LHCN-M2 (cell line): ENCODE measurements around the gene GINS2. TPM values are rescaled to one million over a fixed set of nuclear protein-coding genes. Genes with fewer than 3 reads are reported as not detected.

ENCODE experiments used
- DNase-seq: peaks from one replicate; pipeline ENCODE4 v3.0.0-alpha.2; 2012; ENCODE audit warnings: low read depth
- total RNA-seq: library from RNA; depleted of rRNA; stranded (reverse); fragments of >200 nt; gene quantifications from 2 replicates; pipeline ENCODE4 v1.2.3, GENCODE V29; 2014

Gene GINS2
- total RNA-seq, 1 experiment from 2014 or later: 33.1 TPM

DNA sequence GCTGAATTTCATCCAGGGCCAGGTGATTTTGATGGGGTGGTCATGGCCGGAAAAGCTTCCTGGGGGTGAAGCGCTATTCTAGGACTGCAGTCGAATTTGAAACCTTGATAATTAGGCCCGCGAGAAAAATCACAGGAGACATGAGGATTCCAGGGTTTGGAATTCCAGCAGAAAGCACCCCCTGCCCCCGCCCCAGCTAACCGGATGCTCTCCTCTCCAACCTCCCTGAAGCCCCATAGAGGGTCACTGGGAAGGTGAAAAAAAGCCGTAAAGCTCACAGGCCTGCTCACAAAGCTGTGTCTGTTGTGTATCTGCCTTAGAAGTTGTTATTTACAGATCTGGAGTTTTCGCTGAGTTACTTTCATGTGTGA, 1.2 kb upstream of the GINS2 start:
- DNase-seq: no peak

DNA sequence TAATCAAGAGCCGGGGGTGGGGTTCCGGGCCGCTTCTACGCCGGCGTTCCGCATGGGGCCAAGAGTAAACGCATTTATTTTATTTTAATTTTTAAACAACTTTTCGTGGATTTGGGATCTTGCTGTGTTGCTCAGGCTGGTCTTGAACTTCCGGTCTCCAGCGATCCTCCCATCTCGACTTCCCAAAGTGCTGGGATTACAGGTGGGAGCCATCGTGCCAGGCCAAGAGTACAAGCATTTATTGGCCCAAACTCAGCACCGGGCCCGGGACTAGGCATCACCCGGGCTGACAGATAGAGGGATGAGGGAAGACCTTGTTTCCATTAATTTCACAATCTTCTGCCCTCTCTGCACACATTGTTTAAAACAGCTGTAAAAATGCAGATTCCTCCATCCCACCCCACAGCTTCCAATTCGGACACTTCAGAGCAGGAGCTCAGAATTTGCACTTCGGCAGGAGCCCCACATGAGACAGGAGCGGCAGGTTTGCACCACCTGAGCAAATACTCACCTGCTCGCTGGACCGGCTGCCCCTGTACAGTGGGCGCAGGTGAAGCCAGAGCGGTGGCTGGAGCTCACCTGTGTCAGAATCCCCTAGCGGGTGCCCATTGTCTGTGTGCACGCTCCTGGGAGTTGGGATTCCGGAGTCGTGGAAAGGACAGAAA, 663 bp upstream of the GINS2 start:
- no peak for DNase-seq

DNA sequence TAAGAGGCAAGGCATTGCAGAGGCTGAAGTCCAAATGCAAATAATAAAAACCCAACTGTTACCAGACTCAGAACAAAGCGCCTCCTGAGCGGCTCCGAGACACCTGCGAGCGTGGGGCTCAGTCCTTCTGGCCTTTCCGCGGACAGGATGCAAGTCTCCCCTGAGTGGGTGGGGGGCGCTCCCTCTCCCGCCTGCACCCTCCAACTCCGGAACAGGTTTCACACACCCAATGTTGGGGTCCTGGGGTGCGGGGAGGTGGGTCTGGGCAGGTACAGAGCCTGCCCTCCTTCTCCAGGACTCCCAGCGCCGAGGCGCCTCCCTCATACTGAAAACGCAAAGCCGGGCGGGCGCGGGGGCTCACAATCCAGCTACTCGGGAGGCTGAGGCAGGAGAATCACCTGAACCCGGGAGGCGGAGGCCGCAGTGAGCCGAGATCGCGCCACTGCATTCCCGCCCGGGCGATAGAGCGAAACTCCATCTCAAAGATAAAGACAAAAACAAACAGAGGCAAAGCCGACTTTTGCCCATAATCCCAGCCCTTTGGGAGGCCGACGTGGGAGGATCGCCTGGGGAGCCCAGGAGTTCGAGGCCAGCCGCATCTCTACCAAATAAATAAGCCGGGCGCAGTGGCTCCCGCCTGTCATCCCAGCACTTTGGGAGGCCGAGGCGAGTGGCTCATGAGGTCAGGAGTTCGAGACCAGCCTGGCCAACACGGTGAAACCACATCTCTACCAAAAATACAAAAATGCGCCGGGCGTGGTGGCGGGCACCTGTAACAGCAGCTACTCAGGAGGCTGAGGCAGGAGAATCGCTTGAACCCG, 893 bp downstream of the GINS2 start:
- DNase-seq: no peak

DNA sequence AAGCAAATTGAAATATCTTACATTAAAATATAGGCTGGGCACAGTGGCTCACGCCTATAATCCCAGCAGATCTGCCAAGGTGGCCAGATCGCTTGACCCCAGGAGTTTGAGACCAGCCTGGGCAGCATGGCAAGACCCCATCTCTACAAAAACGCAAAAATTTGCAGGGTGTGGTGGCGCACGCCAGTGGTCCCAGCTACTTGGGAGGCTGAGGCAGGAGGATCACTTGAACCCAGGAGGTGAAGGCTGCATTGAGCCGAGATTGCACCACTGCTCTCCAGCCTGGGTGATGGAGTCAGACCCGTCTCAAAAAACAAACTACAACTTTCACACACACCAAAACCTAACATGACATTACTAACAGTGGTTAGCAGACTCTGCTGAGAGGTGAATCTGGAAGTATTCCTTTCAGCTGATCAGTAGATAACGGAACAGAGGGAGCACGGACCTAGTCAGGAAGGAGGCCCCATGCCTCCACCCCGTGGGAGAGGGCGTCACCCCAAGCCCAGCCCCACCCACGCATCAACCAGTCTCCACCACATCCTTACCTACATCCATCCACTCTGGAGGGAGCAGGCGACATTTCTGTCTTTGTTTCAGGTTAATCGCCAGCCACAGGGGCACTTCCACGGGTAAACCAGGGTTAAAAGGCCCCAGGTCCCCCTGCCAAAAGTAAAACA, 1.7 kb downstream of the GINS2 start:
- no peak for DNase-seq

DNA sequence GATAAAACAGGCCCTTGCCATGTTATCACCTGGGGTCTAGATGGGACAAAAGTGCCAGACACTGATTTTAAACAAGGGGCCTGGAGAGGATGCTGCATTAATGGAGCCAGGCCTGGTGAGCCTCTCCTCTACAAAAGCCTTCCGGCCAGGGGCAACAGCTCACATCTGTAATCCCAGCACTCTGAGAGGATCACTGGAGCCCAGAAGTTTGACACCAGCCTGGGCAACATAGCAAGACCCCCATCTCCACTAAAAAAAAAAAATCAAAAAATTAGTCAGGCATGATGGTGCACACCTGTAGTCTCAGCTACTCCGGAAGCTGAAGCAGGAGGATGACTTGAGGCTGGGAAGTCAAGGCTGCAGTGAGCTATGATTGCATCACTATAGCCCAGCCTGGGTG, 3.5 kb downstream of the GINS2 start:
- DNase-seq: no peak

DNA sequence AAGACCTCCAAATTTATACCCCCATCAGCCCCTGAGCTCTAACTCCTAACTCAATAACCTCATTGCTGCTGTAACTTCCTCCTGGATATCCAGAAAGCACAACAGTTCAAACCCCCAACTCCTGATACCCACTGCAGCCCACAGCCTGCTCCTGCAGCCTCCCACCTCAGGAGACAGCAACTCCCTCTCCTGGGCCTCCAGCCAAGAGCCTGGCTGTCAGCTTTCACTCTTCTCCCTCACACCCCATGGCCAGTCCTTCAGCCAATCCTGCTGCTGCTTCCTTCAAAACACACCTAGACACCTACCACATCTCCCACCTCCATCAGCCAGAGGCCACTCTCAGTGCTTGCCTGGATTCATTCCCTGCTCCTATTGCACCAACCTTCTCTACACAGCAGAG, 5.4 kb downstream of the GINS2 start:
- DNase-seq: no peak

DNA sequence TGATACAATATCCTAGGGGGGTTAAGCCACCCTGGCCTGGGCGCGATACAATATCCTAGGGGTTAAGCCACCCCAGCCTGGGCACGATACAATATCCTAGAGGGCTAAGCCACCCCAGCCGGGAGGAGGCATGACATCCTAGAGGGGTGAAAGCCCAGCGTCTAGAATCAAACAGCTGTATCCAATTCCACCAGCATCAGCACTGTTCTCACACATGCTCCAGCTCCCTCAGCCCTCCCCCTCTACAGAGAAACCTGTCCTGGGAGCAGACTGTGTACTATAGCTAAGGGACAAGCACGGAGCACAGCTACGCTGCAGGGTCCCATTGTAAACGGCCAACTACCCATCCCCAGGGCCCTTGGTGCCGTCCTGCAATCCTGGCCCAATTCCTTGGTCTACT, 6.2 kb downstream of the GINS2 start:
- DNase-seq: no peak

DNA sequence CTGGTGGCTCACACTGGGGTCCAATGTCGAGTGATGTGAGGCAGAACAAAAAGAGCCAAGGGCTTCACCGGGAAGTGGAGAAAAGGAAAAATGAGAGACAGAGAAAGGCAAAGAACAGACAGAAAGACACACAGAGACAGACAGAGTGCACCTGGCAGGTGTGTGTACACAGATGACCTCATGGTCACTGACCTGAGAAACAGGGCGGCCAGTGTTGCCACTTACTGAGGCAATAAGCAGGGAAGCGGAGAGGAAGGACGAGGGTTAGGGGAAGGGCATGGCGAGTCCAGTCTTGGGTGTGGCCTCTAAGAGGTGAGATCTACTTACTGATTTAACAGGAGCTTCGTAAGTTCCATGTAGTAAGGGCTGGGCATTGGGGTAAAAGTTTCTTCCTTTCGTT, 7.5 kb downstream of the GINS2 start:
- DNase-seq: no peak

DNA sequence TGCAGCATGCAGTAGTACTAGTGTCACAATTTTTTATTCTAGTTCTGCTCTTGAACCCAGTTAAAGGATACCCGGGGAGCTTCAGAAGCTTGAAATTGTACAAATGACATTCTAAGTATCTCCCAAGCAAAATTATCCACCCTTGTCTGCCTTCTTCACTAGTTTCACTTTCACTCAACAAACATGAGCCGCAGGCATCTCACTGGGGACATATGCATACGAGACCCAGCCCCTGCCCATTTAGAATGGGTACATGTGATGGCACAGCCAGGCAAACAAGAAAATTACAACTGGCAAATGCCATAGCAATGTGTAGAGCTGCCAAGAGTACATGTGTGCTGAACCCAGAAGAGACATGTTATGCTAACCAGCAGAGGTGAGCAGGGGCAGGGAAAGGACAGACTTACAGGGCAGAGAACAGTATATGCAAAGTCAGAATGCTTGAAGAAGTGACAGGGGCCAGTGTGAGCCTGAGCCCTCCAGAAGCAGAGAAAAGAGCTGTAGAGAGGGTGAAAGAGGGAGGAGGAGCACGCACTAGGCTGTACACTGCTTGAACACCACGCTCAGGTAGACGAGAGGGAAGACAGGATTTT, 8.3 kb downstream of the GINS2 start:
- no peak for DNase-seq

DNA sequence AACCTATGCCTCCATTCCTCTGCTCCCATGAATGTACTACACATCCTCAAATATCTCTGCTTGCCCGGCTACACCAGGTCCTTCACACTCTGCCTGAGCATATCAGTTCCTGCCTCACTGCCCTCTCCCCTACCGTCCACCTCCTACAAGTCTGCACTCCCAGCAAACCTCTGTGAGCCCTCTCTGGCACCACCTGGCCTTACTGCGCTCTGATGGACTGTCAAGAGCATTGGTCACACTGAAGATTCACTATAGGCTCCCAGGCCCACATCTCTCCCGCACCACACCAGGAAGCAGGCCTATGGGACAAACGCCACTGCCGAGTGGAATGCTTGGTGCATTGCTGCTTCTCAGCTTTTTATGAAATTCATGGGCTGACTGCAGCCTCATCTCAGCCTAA, 8.9 kb downstream of the GINS2 start:
- DNase-seq: no peak

DNA sequence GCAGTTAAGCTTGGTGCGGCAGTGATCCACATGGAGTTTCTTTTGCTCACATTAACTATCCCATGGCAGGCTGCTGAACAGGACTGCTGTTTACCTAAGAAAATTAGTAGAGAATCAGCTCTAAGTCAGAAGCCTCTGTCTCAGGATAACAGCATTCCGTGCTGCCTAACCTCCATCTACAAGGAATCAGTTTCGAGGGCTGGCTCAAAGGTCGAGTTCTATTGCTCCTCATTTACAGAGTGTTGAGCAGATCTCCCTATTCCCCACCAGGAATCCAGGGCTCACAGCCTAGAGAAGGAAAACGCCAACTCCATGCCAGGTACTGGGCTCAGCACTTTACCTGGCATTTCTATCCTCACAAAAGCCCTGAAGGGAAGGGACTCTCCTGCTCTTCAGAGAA, 9.9 kb downstream of the GINS2 start:
- no peak for DNase-seq

DNA sequence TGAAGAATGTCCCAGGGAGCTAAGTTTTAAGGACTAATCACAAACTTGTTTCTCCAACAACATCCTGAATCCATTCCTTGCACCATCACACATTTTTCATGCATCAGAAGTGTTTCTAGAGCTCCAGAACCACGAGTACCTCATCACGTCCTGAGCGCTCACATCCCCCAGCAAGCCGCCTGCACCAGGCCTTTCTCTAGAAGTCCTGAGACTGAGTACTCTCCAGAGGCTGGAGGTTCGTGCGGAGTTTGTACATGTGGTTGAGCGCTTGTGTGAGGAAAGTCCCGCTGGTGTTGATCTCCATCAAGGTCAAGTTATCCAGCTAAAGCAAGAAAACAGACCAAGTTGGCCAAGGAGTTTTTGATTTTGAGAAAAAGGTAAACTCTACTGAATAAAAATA, 10.7 kb downstream of the GINS2 start:
- DNase-seq: no peak

DNA sequence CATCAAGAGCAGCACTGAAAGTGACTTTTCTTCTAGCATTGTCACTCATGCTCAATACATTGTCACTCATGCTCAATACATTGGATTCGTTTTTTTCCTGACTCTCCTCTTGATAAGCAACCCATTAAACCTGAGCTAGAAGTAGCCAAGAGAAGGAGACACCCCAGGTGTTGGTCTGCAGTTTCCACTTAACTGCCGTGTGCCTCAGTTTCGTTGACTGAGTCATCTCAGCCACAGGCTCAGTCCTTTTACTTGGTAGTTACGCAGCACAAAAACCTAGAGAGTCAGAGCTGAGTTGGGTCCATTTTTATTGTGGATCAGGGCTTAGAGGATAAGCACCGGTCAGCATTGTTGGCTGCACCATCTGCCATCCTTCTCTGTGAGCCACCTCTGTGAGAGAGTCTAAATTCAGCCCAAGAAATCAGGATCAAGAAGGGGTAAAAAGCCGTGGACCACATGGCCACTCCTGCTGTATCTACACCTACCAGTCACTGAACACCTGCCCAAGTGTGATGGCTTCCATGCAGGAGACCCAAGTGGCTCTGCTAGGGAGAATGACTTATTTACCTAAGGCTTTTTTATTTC, 11.3 kb downstream of the GINS2 start:
- DNase-seq: no peak

DNA sequence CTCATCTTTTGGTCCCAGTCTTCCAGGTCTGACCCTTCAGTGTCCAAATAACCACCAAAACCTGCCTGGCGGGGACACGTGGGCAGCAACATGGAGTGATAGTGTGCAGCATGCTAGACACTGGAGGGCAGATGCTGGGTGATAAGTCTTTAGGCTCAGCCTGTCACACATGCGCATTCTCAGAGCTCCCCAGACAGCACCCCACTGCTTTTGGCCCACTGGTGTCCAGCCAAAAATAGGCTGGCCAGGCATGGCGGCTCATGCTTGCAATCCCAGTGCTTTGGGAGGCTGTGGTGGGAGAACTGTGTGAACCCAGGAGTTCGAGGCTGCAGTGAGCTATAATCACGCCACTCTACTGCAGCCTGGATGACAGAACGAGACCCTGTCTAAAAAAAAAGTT, 12.3 kb downstream of the GINS2 start:
- DNase-seq: no peak

DNA sequence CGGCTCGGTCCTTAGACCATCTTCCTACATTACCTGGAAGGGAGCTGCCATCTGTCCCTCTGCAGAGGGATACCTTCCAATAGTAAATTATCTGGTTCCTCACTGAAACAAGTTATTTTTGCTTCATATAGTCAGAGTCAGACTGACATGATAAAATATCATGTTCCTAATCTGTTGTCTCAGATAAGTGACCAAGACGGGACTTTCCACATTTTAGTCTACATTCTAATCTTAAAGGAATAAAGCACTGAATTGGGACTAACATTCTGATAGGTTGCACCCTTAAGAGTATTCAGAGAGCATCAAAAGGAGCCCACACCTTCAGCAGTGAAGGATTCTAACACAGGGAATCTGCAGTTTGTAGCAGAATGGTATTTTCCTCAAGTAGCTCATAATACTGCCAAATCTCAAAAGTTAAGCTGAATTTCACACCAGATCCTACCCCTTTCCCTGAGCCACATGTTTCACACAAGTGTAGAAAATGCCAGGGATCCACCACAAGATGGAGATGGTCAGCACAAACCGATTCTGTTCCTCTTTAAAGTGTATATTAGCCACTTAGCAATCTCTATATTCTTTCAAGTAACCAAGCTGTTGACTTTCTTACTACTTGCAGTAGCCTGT, 13.4 kb downstream of the GINS2 start:
- DNase-seq: no peak

DNA sequence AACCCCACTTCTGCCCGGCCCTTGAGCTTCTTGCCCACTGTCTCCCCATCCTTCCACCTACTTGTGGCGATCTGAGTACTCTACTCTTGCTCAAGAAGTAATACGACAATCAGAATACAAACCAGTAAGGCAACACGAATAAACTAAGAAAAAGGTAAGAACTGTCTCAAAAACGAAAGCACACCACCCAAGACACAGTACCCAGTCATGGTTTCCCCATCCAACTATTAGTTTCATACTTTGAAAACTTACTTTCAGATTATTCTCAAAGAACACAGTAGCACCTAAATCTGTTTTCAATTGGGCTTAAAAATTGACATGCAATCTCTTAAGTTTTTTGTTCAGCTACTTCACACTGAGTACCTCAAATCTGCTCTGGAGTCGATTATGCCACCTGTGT, 13.9 kb downstream of the GINS2 start:
- DNase-seq: no peak

DNA sequence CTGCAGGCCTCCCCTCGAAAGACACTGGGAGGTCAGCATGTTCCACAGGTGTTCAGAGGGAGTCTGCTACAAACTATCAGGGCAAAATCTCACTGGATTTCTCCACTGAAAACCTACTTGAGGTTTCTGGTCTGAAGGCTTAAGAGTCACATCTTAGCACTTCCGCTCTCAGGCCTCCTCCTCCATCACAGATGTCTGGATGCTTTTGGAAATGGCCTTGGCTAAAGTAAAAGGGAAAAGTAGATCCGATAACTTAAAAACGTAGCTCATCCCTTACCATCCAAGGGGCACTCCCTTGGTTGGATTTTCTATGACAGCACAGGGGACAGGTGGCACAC, 14.4 kb downstream of the GINS2 start:
- DNase-seq: no peak

DNA sequence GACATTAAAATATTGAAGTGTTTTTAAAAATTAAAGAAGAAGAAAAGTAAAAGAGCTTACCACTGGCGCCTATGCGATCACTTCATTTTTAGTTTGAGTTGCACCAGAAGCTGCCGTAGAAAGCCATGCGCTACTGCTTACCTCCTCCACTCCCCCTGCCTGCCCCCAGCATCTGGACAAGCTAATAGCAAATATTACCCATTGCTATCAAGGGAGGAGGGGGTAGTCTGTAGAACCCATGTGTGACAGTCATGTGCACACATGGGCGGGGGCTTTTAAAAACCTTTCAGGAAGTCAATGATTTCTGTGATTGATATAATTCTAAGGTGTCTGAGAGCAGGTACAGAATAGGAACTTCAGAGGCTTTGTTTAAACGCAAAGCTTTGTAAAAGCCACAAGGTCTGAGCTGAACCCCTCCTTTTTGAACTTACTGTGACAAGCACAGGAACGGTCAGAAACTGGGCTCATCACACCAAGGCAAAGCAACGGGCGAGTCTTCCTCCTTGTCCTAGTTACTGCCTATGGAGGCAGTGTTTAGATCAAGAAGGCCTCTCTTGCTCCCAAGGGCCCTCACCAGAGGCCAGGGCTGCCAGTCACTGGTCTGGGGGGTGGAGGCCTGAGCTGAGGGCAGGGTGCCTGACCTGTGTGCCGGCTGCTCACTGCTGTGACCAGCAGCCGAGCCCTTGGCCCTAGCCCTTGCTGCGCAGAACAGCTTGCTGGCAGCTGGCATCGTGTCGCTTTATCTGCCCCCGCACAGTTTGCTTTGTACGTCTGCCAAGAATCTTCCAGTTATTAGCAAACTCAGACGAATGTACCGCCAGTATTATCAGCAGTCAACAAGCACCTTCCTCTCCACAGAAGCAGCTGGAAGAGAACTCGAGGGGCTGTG, 15.0 kb downstream of the GINS2 start:
- peak; percentile 42 for DNase-seq

DNA sequence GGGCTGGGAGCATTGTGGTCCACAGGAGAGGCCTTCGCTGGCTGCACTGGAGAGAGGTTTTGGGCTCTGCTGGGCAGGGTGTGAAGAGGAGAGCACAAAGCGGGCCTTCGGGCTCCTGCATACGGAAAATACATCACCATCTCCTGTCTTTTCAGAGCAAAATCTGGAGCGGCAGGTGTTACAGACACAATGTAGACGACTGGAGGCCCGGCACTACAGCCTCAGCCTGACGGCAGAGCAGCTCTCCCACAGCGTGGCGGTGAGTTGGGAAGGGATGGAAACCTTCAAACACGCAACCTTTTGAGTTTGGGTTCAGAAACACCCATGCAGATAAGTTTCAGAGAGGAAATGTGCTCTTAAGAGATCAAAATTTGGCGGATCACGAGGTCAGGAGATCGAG, 17.9 kb downstream of the GINS2 start:
- no peak for DNase-seq

DNA sequence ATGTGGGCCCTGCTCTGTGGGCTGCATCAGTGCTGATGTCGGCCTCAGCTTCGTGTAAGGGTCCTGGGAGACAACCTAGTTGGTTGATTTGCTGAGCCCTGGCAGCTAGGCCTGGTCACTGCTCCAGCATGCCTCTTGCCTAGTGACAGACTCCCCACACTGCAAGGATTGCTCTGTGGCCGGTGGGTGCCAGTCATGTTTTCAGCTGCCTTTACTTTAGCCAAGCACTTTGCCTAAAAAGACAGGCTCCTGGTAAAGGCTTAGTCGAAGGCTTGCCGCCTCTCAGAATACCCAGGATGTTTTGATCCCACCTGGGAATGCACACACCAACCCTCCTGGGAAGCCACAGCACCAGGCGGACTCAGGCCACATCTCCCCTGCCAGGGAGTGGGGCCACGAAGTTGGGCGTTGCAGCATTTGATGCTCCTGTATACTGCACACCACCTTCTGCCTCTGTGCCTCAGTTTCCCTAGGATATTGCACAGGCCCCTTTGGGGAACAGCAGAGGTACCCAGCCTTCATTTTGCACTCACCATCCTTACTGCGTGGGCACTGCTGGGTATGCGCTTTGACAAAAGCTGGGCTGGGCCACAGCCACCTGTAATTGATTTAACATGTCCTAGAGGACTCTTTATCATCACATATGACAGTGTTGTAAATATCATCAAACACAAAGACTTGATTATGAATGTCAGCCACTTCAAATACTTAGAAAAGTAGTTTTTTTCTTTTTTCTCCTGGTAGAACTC, 19.9 kb downstream of the GINS2 start:
- no peak for DNase-seq
